Mesenchymal stem cell (in vitro differentiated cells and primary cell): ENCODE data around the gene HRAS. TPM values are rescaled to one million over a fixed set of nuclear protein-coding genes. Genes with fewer than 3 reads are reported as not detected.
A peak's percentile ranks its signal among the peaks of the same experiment; 100 is the strongest.

ENCODE experiments used
- DNase-seq: peaks from one replicate; pipeline ENCODE4 v3.0.0-alpha.2; 2013
- H2AFZ ChIP-seq: one replicate; pipeline ENCODE4 v1.6.1; 2013; ENCODE audit warnings: low read depth, mild to moderate bottlenecking, control low read depth, inconsistent platforms, low read length, moderate library complexity
- H2AK5ac ChIP-seq: 2 replicates; pipeline ENCODE4 v1.6.1; 2013; ENCODE audit warnings: low read length, moderate library complexity, mild to moderate bottlenecking, inconsistent platforms; ENCODE audit not compliant: severe bottlenecking
- H2BK120ac ChIP-seq: one replicate; pipeline ENCODE4 v1.6.1; 2013; ENCODE audit warnings: low read depth, mild to moderate bottlenecking, inconsistent platforms, low read length, moderate library complexity
- H2BK12ac ChIP-seq, 2 experiments: one replicate each; pipeline ENCODE4 v1.6.1; 2013; ENCODE audit warnings: inconsistent platforms in 2 of 2, low read length in 2 of 2, mild to moderate bottlenecking in 2 of 2, moderate library complexity in 2 of 2, control low read depth in 1 of 2
- H2BK15ac ChIP-seq: one replicate; pipeline ENCODE4 v1.6.1; 2013; ENCODE audit warnings: mild to moderate bottlenecking, low read depth, inconsistent platforms; ENCODE audit not compliant: poor library complexity, severe bottlenecking
- H2BK5ac ChIP-seq: 2 replicates; pipeline ENCODE4 v1.6.1; 2013; ENCODE audit warnings: low read depth, mild to moderate bottlenecking, low read length, control low read depth, inconsistent platforms; ENCODE audit not compliant: poor library complexity, severe bottlenecking
- H3K14ac ChIP-seq, 2 experiments: one replicate each; pipeline ENCODE4 v1.6.1; 2013; ENCODE audit warnings: inconsistent platforms in 2 of 2, low read length in 2 of 2, control low read depth in 1 of 2, mild to moderate bottlenecking in 1 of 2, moderate library complexity in 1 of 2
- H3K18ac ChIP-seq, 2 experiments: one replicate each; pipeline ENCODE4 v1.6.1; 2013; ENCODE audit warnings: inconsistent platforms in 2 of 2, low read length in 2 of 2, control low read depth in 1 of 2, low read depth in 1 of 2, mild to moderate bottlenecking in 1 of 2
- H3K23ac ChIP-seq, 2 experiments: one replicate each; pipeline ENCODE4 v1.6.1; 2013; ENCODE audit warnings: inconsistent platforms in 2 of 2, low read length in 2 of 2, mild to moderate bottlenecking in 2 of 2, moderate library complexity in 2 of 2, control low read depth in 1 of 2
- H3K27ac ChIP-seq: 2 replicates; pipeline ENCODE4 v1.5.1; 2013; ENCODE audit warnings: mild to moderate bottlenecking, moderate library complexity, low read length, control low read depth, inconsistent platforms; ENCODE audit not compliant: poor library complexity, severe bottlenecking
- H3K27me3 ChIP-seq, 2 experiments: 2 replicates each; pipeline versions ENCODE4 v1.6.1 to v1.7.0; 2013; ENCODE audit warnings: low read length in 2 of 2, mild to moderate bottlenecking in 2 of 2, moderate library complexity in 2 of 2, control low read depth in 1 of 2, inconsistent platforms in 1 of 2; ENCODE audit not compliant: control insufficient read depth in 1 of 2, insufficient read depth in 1 of 2
- H3K36me3 ChIP-seq, 2 experiments: 2 replicates each; pipeline versions ENCODE4 v1.6.1 to v1.7.0; 2013; ENCODE audit warnings: low read length in 2 of 2, control low read depth in 1 of 2, inconsistent platforms in 1 of 2, low read depth in 1 of 2, mild to moderate bottlenecking in 1 of 2; ENCODE audit not compliant: insufficient read depth in 2 of 2, control insufficient read depth in 1 of 2
- H3K4ac ChIP-seq, 2 experiments: one replicate each; pipeline ENCODE4 v1.6.1; 2013; ENCODE audit warnings: inconsistent platforms in 2 of 2, low read length in 2 of 2, mild to moderate bottlenecking in 2 of 2, moderate library complexity in 2 of 2, control low read depth in 1 of 2, low read depth in 1 of 2
- H3K4me1 ChIP-seq: 2 replicates; pipeline ENCODE4 v1.6.1; 2013; ENCODE audit warnings: low read depth, low read length, control low read depth; ENCODE audit not compliant: control insufficient read depth, insufficient read depth
- H3K4me2 ChIP-seq: 2 replicates; pipeline ENCODE4 v1.6.1; 2013; ENCODE audit warnings: low read length, mild to moderate bottlenecking, inconsistent platforms; ENCODE audit not compliant: poor library complexity, severe bottlenecking
- H3K4me3 ChIP-seq, 2 experiments: 2 replicates each; pipeline versions ENCODE4 v1.5.1 to v1.7.0; 2013; ENCODE audit warnings: low read length in 2 of 2, mild to moderate bottlenecking in 2 of 2, control low read depth in 1 of 2, low read depth in 1 of 2; ENCODE audit not compliant: insufficient read depth in 1 of 2
- H3K79me1 ChIP-seq: replicated peaks from 2 replicates; pipeline ENCODE4 v1.6.1; 2013; ENCODE audit warnings: mild to moderate bottlenecking, control low read depth, low read length, inconsistent platforms; ENCODE audit not compliant: poor library complexity, severe bottlenecking
- H3K9ac ChIP-seq: 2 replicates; pipeline ENCODE4 v1.7.0; 2013; ENCODE audit warnings: mild to moderate bottlenecking, low read length, moderate library complexity
- H3K9me3 ChIP-seq: 2 replicates; pipeline ENCODE4 v1.7.0; 2013; ENCODE audit warnings: mild to moderate bottlenecking, low read length; ENCODE audit not compliant: control insufficient read depth
- H4K8ac ChIP-seq: one replicate; pipeline ENCODE4 v1.6.1; 2013; ENCODE audit warnings: inconsistent platforms, mild to moderate bottlenecking, low read length, moderate library complexity
- H4K91ac ChIP-seq: one replicate; pipeline ENCODE4 v1.6.1; 2013; ENCODE audit warnings: mild to moderate bottlenecking, low read length, inconsistent platforms
- WGBS: methylation state at CpG from one replicate; pipeline ENCODE4 v1.1.7; 2013; ENCODE audit warnings: mixed read lengths; 5-methylcytosine and 5-hydroxymethylcytosine counted together
- polyA plus RNA-seq, 2 experiments: library from polyadenylated mRNA; stranded (reverse); fragments of 200-250 nt; gene quantifications; one replicate each; pipeline ENCODE4 v1.2.3, GENCODE V29; 2013

Gene HRAS
- 41.9 TPM for polyA plus RNA-seq (2013, experiment 1 of 2)
- polyA plus RNA-seq (2013, experiment 2 of 2) = 42.6 TPM

- peak within 1 kb of the TSS; percentile 84 for H3K4me3 ChIP-seq
- WGBS = 5% methylated on average over 56 of the region's 97 CpGs
- H3K9ac ChIP-seq = peak within 1 kb of the TSS; percentile 85
- H3K79me1 ChIP-seq = peaks cover 10% of the 10 kb centered on the region
- H3K9me3 ChIP-seq = no peaks in the 10 kb centered on the region
- peak within 1 kb of the TSS in 1 of 2 experiments; percentile 68 for H2BK12ac ChIP-seq
- peak within 1 kb of the TSS in 1 of 2 experiments; percentile 99 for H3K23ac ChIP-seq
- peak; percentile 93 for DNase-seq
- peaks cover 0 to 17% of the 10 kb centered on the region in 2 experiments for H3K27me3 ChIP-seq
- peak within 1 kb of the TSS in 1 of 2 experiments; percentile 96 for H3K14ac ChIP-seq
- H3K4ac ChIP-seq = peak within 1 kb of the TSS; percentile 66 to 80
- peaks cover 36% of the 10 kb centered on the region for H3K4me1 ChIP-seq
- H2AFZ ChIP-seq = peak within 1 kb of the TSS; percentile 30
- peaks cover 27 to 32% of the 10 kb centered on the region in 2 experiments for H3K36me3 ChIP-seq
- H2BK120ac ChIP-seq = peak within 1 kb of the TSS; percentile 55
- H3K4me2 ChIP-seq = peak within 1 kb of the TSS; percentile 96
- H3K18ac ChIP-seq = peak within 1 kb of the TSS; percentile 59 to 88
- peak within 1 kb of the TSS; percentile 78 for H4K8ac ChIP-seq
- H3K27ac ChIP-seq = no peak within 1 kb of the TSS
- H2BK15ac ChIP-seq = peak within 1 kb of the TSS; percentile 85
- no peak within 1 kb of the TSS for H2AK5ac ChIP-seq
- peak within 1 kb of the TSS; percentile 41 for H4K91ac ChIP-seq
- peak within 1 kb of the TSS; percentile 84 for H2BK5ac ChIP-seq
Observed at GRCh38 chr11:535519-536454, at the start of gene HRAS. HRAS (minus strand) TSS chr11:535576.

- Histone ChIP-seq H3K4me3 (no peak overlapping the region), H3K79me1 (peaks cover 8% of the 10 kb centered on the region), H3K23ac (no peak overlapping the region), H3K36me3 (peaks cover 51 to 56% of the 10 kb centered on the region in 2 experiments), H4K8ac (no peak overlapping the region), H2AK5ac (no peak overlapping the region), H3K14ac (no peak overlapping the region), H2BK120ac (no peak overlapping the region), H2BK12ac (no peak overlapping the region), H3K27ac (no peak overlapping the region), H2AFZ (no peak overlapping the region), H3K9ac (no peak overlapping the region), H2BK5ac (no peak overlapping the region), H2BK15ac (no peak overlapping the region), H3K4ac (no peak overlapping the region), H3K18ac (no peak overlapping the region), H4K91ac (no peak overlapping the region), H3K27me3 (no peaks in the 10 kb centered on the region), H3K4me1 (peaks cover 24% of the 10 kb centered on the region), H3K9me3 (no peaks in the 10 kb centered on the region), H3K4me2 (no peak overlapping the region)
- no peak for DNase-seq
- over 99% methylated on average over 8 of the region's 10 CpGs for WGBS
Observed at GRCh38 chr11:584287-584686, 48.9 kb upstream of the HRAS start.

GRCh38 chr11:581752-582151 is 46.4 kb upstream of the HRAS start:
- Histone ChIP-seq H2BK12ac (no peak overlapping the region), H3K4me1 (peaks cover 35% of the 10 kb centered on the region), H3K9ac (peak overlapping the region; percentile 26), H2BK15ac (no peak overlapping the region), H2BK5ac (no peak overlapping the region), H3K18ac (no peak overlapping the region), H2BK120ac (no peak overlapping the region), H3K14ac (no peak overlapping the region), H4K8ac (no peak overlapping the region), H3K9me3 (no peaks in the 10 kb centered on the region), H3K27me3 (no peaks in the 10 kb centered on the region), H3K27ac (no peak overlapping the region), H3K79me1 (peaks cover 8% of the 10 kb centered on the region), H3K36me3 (peaks cover 28 to 53% of the 10 kb centered on the region in 2 experiments), H2AFZ (no peak overlapping the region), H4K91ac (no peak overlapping the region), H3K23ac (no peak overlapping the region), H3K4ac (no peak overlapping the region), H3K4me2 (no peak overlapping the region), H2AK5ac (no peak overlapping the region), H3K4me3 (peak overlapping the region in 1 of 2 experiments; percentile 2)
- DNase-seq = no peak
- 97% methylated on average over 17 of the region's 17 CpGs for WGBS

- Histone ChIP-seq H3K4me2 (no peak overlapping the region), H3K9me3 (no peaks in the 10 kb centered on the region), H3K4ac (no peak overlapping the region), H3K4me1 (peaks cover 35% of the 10 kb centered on the region), H3K4me3 (no peak overlapping the region), H2BK120ac (no peak overlapping the region), H3K9ac (peak overlapping the region; percentile 26), H2AFZ (no peak overlapping the region), H4K91ac (no peak overlapping the region), H3K27ac (no peak overlapping the region), H3K23ac (no peak overlapping the region), H3K79me1 (peaks cover 8% of the 10 kb centered on the region), H3K36me3 (peaks cover 24 to 49% of the 10 kb centered on the region in 2 experiments), H2BK12ac (no peak overlapping the region), H2AK5ac (no peak overlapping the region), H2BK15ac (no peak overlapping the region), H4K8ac (no peak overlapping the region), H3K27me3 (no peaks in the 10 kb centered on the region), H2BK5ac (no peak overlapping the region), H3K18ac (no peak overlapping the region), H3K14ac (no peak overlapping the region)
- WGBS = 97% methylated on average over 14 of the region's 14 CpGs
- DNase-seq = no peak
Observed at GRCh38 chr11:581342-581741, 46.0 kb upstream of the HRAS start.
